Urinary bladder (tissue), 4 donors: Measurements from ENCODE around the gene TPO. TPM values are rescaled to one million over a fixed set of nuclear protein-coding genes. Genes with fewer than 3 reads are reported as not detected.

ENCODE experiments used
- DNase-seq: peaks from one replicate; pipeline ENCODE4 v3.0.0-alpha.2; 2015; ENCODE audit errors: extremely low spot score
- H3K27ac ChIP-seq: one replicate; pipeline ENCODE4 v1.5.1; 2013; ENCODE audit warnings: low read depth, mild to moderate bottlenecking, moderate library complexity
- H3K36me3 ChIP-seq: one replicate; pipeline ENCODE4 v1.6.1; 2013; ENCODE audit warnings: mild to moderate bottlenecking, moderate library complexity; ENCODE audit not compliant: insufficient read depth
- H3K4me1 ChIP-seq: one replicate; pipeline ENCODE4 v1.6.1; 2013; ENCODE audit warnings: mild to moderate bottlenecking, moderate library complexity; ENCODE audit not compliant: insufficient read depth
- H3K4me3 ChIP-seq: one replicate; pipeline ENCODE4 v1.5.1; 2013; ENCODE audit warnings: low read depth, low read length
- WGBS: extraction: QIAGEN DNeasy Blood & Tissue Kit; methylation state at CpG from one replicate; pipeline ENCODE4 v1.1.7; 2013; 5-methylcytosine and 5-hydroxymethylcytosine counted together
- polyA plus RNA-seq: library from polyadenylated mRNA; stranded (reverse); fragments of 200-250 nt; gene quantifications from one replicate; pipeline ENCODE4 v1.2.3, GENCODE V29; 2013
- total RNA-seq: library from RNA; depleted of rRNA; stranded (reverse); fragments of >200 nt; gene quantifications from one replicate; pipeline ENCODE4 v1.2.3, GENCODE V29; 2014
- donor health status: healthy with polysubstance abuse.
- donor health status: healthy.

TPO gene
- total and polyA plus RNA-seq, 2 donors: 0.74 to 5.4 TPM

- DNase-seq: no peak
- H3K4me3 ChIP-seq: no peak overlapping the region
- 82% methylated on average over 7 of the region's 7 CpGs for WGBS
- no peaks in the 10 kb centered on the region for H3K36me3 ChIP-seq
- no peaks in the 10 kb centered on the region for H3K4me1 ChIP-seq
- no peak overlapping the region for H3K27ac ChIP-seq
Observed at GRCh38 chr2:1440581-1440980, 27.3 kb downstream of the TPO start.

- 78% methylated on average over 4 of the region's 4 CpGs for WGBS
Observed at GRCh38 chr2:1446301-1446700, 33.0 kb downstream of the TPO start.

GRCh38 chr2:1448009-1448408 lies 34.7 kb downstream of the TPO start:
- 48% methylated on average over 18 of the region's 18 CpGs for WGBS

More at GRCh38 chr2:1446301-1446700, 33.0 kb downstream of the TPO start:
- Histone ChIP-seq H3K4me1 (no peaks in the 10 kb centered on the region), H3K27ac (no peak overlapping the region), H3K36me3 (no peaks in the 10 kb centered on the region), H3K4me3 (no peak overlapping the region)
- DNase-seq: no peak

GRCh38 chr2:1450915-1451314 lies 37.7 kb downstream of the TPO start:
- H3K36me3 ChIP-seq: no peaks in the 10 kb centered on the region
- H3K4me1 ChIP-seq: no peaks in the 10 kb centered on the region
- 56% methylated on average over 4 of the region's 4 CpGs for WGBS
- H3K4me3 ChIP-seq: no peak overlapping the region
- no peak for DNase-seq
- H3K27ac ChIP-seq: no peak overlapping the region

More at GRCh38 chr2:1448009-1448408, 34.7 kb downstream of the TPO start:
- no peak for DNase-seq
- Histone ChIP-seq H3K27ac (no peak overlapping the region), H3K36me3 (no peaks in the 10 kb centered on the region), H3K4me3 (no peak overlapping the region), H3K4me1 (no peaks in the 10 kb centered on the region)

- Histone ChIP-seq H3K27ac (no peak overlapping the region), H3K36me3 (no peaks in the 10 kb centered on the region), H3K4me3 (no peak overlapping the region), H3K4me1 (no peaks in the 10 kb centered on the region)
- no peak for DNase-seq
- WGBS: 89% methylated on average over 5 of the region's 5 CpGs
Observed at GRCh38 chr2:1451422-1451821, 38.2 kb downstream of the TPO start.

GRCh38 chr2:1453561-1453960 lies 40.3 kb downstream of the TPO start:
- Histone ChIP-seq H3K4me1 (no peaks in the 10 kb centered on the region), H3K27ac (no peak overlapping the region), H3K36me3 (no peaks in the 10 kb centered on the region), H3K4me3 (no peak overlapping the region)
- 84% methylated on average over 12 of the region's 12 CpGs for WGBS
- DNase-seq: no peak

GRCh38 chr2:1454346-1454745 lies 41.1 kb downstream of the TPO start:
- Histone ChIP-seq H3K36me3 (no peaks in the 10 kb centered on the region), H3K4me1 (no peaks in the 10 kb centered on the region), H3K4me3 (no peak overlapping the region), H3K27ac (no peak overlapping the region)
- DNase-seq: no peak
- WGBS: 93% methylated on average over 7 of the region's 7 CpGs

GRCh38 chr2:1455466-1455865 lies 42.2 kb downstream of the TPO start:
- no peaks in the 10 kb centered on the region for H3K4me1 ChIP-seq
- H3K27ac ChIP-seq: no peak overlapping the region
- no peak overlapping the region for H3K4me3 ChIP-seq
- WGBS: 57% methylated on average over 6 of the region's 6 CpGs
- no peaks in the 10 kb centered on the region for H3K36me3 ChIP-seq
- no peak for DNase-seq

GRCh38 chr2:1458432-1458831 lies 45.2 kb downstream of the TPO start:
- Histone ChIP-seq H3K4me3 (no peak overlapping the region), H3K27ac (no peak overlapping the region), H3K36me3 (no peaks in the 10 kb centered on the region), H3K4me1 (no peaks in the 10 kb centered on the region)
- DNase-seq: no peak
- WGBS: 93% methylated on average over 2 of the region's 2 CpGs

- Histone ChIP-seq H3K27ac (no peak overlapping the region), H3K36me3 (no peaks in the 10 kb centered on the region), H3K4me1 (no peaks in the 10 kb centered on the region), H3K4me3 (no peak overlapping the region)
- 42% methylated on average over 7 of the region's 7 CpGs for WGBS
- no peak for DNase-seq
Observed at GRCh38 chr2:1459727-1460126, 46.5 kb downstream of the TPO start.

GRCh38 chr2:1460851-1461418 lies 47.7 kb downstream of the TPO start:
- 66% methylated on average over 11 of the region's 11 CpGs for WGBS
- DNase-seq: no peak
- H3K4me1 ChIP-seq: no peaks in the 10 kb centered on the region
- no peaks in the 10 kb centered on the region for H3K36me3 ChIP-seq
- H3K4me3 ChIP-seq: no peak overlapping the region
- no peak overlapping the region for H3K27ac ChIP-seq

GRCh38 chr2:1461507-1462390 lies 48.5 kb downstream of the TPO start:
- Histone ChIP-seq H3K27ac (no peak overlapping the region), H3K4me3 (no peak overlapping the region), H3K4me1 (no peaks in the 10 kb centered on the region), H3K36me3 (no peaks in the 10 kb centered on the region)
- 71% methylated on average over 28 of the region's 28 CpGs for WGBS
- no peak for DNase-seq

GRCh38 chr2:1462994-1463393 lies 49.7 kb downstream of the TPO start:
- H3K4me1 ChIP-seq: no peaks in the 10 kb centered on the region
- 59% methylated on average over 4 of the region's 4 CpGs for WGBS
- no peaks in the 10 kb centered on the region for H3K36me3 ChIP-seq
- no peak for DNase-seq
- no peak overlapping the region for H3K4me3 ChIP-seq
- no peak overlapping the region for H3K27ac ChIP-seq

GRCh38 chr2:1472350-1472749 lies 59.1 kb downstream of the TPO start:
- H3K4me3 ChIP-seq: no peak overlapping the region
- H3K4me1 ChIP-seq: no peaks in the 10 kb centered on the region
- no peak overlapping the region for H3K27ac ChIP-seq
- H3K36me3 ChIP-seq: no peaks in the 10 kb centered on the region
- no peak for DNase-seq
- WGBS: 83% methylated on average over 9 of the region's 9 CpGs
